HG03108 (cell line): Measurements from ENCODE around the gene GADL1.

Source experiments
- ATAC-seq: cut with Tn5 transposase; IDR thresholded peaks from one replicate; pipeline ENCODE4 v1.9.1; 2021; ENCODE audit warnings: moderate library complexity; ENCODE audit not compliant: unreplicated experiment

Gene GADL1

GRCh38 chr3:30729936-30730335, 164.5 kb downstream of the GADL1 start:
- no peak for ATAC-seq

- no peak for ATAC-seq
Measured at GRCh38 chr3:30729512-30729911, 164.9 kb downstream of the GADL1 start.

DNA sequence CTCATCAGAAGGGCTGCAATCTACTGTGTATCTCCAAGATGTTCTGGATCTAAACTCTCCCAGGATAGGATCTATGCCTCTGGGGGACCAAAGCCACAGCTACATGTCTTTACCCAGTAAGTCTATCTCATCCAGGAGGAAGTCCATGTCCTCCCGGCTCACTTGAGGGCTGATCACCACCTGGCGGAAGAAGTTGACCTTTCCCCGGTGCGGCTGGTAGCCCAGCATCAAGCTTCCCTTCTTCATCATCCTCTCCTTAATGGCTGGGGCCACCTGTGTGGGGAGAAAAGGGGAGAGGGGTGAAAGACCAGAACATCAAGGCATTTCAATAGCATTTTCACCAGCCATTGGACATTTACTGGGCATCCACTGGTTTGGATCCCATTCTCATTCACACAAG, 166.3 kb downstream of the GADL1 start:
- no peak for ATAC-seq

GRCh38 chr3:30724863-30725262, 169.6 kb downstream of the GADL1 start:
- no peak for ATAC-seq

GRCh38 chr3:30723211-30723610, 171.2 kb downstream of the GADL1 start:
- no peak for ATAC-seq

GRCh38 chr3:30721314-30721634, 173.2 kb downstream of the GADL1 start:
- no peak for ATAC-seq

- ATAC-seq = no peak
Measured at GRCh38 chr3:30720586-30721313, 173.7 kb downstream of the GADL1 start.

- ATAC-seq = no peak
Measured at GRCh38 chr3:30719536-30719935, 174.9 kb downstream of the GADL1 start.

DNA sequence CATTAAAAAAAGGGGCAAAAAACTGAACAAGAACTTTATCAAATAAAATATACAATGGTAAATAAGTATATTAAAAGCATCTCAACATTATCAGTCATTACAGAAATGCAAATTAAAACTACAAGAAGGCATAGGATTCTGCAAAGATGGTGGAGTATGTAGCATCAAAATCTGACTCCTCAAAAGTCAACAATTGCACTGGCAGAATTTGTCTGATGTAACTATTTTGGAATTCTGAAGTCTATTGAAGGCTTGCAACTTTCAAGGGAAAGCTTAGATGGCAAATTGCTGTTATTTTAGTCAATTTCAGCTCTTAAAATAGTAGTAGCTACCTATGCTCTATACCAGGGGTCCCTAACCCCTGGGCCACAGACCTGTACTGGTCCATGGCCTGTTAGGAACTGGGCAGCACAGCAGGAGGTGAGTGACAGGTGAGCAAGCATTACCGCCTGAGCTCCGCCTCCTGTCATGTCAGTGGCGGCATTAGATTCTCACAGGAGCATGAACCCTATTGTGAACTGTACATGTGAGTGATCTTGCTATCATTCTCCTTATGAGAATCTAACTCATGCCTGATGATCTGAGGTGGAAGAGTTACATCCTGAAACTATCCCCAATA, 180.5 kb downstream of the GADL1 start:
- ATAC-seq = no peak

- ATAC-seq = no peak
Measured at GRCh38 chr3:30712991-30713390, 181.5 kb downstream of the GADL1 start.

GRCh38 chr3:30711867-30712266, 182.6 kb downstream of the GADL1 start:
- ATAC-seq = no peak

DNA sequence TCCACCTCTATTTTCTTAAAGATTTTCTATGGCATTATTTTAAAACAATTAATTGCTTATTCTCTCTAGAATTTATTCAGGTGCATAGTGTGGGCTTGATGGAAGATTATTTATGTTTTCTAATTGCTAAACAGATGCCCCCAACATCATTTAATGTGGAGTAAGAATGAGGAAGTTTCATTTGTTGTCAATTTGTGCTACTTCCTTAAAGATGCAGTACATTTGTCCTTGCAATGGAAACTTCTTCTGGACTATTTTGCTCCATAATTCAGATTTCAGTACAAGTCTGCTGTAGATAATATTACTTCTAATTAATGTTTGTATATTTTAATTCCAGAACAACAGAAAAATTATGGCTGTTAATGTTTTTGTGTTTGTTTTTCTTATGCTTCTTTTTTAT, 183.3 kb downstream of the GADL1 start:
- no peak for ATAC-seq

GRCh38 chr3:30710017-30710416, 184.4 kb downstream of the GADL1 start:
- no peak for ATAC-seq

DNA sequence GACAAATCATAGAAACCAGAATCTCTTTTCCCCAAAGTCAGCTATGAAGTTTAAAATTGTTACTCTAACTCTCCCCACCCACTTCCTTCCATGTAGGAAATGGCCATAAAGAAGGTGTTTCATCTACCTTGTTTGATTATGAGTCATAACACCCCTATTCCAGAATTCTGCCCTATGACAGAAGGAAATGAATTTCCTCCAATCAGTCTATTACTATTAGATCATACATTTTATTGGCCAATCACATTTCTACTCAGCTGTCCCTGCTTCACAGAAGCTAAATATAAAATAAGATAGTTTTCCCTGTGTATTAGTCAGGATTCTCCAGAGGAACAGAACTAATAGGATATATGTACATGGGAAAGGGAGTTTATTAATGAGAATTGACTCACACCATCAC, 186.0 kb downstream of the GADL1 start:
- no peak for ATAC-seq

- ATAC-seq = no peak
Measured at GRCh38 chr3:30707825-30708224, 186.6 kb downstream of the GADL1 start.

GRCh38 chr3:30704931-30705890, 189.2 kb downstream of the GADL1 start:
- no peak for ATAC-seq

DNA sequence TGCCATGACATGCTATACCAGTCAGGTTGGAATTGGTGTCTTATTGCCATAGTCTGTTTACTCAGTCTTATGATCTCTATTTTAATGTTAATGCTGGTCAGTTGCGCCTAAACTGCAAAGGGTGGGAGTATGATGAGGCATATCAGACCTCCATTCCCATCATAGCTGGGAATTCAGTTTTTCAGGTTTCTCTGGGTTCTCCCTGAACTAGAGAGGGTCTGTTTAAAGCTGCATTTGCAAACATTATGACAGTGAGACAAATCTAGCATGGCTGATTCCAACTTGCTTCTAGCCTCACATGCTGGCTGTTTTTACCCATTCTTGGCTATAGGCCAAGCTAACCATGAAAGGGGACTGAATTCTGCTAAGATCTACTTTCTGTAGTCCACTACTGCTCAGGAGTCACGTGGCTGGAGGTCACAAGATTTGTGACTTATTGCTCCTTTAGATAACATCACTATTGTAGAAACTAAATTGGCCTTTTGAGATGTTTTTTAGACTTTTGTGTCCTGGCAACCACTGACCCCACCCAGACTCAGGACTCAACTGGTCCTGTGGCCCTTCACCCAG, 191.5 kb downstream of the GADL1 start:
- no peak for ATAC-seq

GRCh38 chr3:30702038-30702827, 192.2 kb downstream of the GADL1 start:
- ATAC-seq = no peak

DNA sequence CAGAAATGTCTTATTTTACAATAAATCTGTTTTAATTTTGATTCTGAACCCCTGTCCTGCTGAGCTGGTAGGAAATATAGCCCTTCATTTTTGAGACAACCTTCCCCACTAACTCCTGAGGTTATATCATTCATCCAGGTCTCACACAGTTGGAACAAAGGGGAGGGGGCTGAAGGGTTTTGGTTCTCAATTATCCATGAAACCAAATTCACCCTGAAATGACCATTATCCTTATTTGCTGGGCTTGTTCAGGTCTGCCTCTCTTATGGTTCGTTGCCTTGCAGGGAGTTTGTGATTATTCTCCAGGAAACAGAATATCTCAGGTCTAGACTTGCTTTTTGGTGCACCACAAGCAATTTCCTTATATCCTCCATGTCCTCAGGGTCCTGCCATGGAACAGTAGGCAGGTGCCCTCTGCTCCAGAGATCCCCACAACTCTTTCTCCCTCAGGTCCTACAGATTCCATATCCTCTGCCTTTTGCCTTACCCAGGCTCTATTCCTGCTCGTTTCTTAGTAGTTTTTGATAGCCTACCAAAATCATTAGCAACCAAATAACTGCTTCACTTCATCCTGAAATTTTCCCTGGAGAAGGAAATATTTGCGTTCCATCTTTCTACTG, 193.6 kb downstream of the GADL1 start:
- ATAC-seq = no peak

DNA sequence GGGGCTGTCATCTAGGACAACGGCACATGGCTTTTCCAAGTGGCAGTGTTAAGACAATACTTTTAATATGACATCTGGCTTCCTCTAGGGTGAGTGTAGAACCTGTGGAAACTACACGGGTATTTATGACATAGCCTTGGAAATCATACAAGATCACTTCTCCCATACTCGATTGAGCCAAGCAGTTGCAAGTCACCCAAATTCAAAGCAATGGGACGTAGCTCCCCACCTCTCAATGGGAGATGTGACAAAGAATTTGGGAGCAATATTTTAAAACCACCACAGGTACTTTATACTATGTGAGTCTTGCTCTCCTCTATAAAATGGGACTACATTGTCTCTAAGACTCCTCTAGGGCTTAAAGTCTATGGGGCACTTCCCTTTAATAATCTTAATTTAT, 194.5 kb downstream of the GADL1 start:
- no peak for ATAC-seq
